H1 (cell line): ENCODE data around the gene RAMP2. TPM values are rescaled to one million over a fixed set of nuclear protein-coding genes. Genes with fewer than 3 reads are reported as not detected.

Experiments
- CTCF ChIA-PET: fragments of 300-600 bp; sonication (Branson Sonifier 250); formaldehyde crosslinking; loops from one replicate; lab custom pipeline; 2021; ENCODE audit not compliant: partially characterized antibody; lab: Charles Lee
- POLR2A ChIA-PET: fragments of 300-600 bp; sonication (Branson Sonifier 250); formaldehyde crosslinking; loops from one replicate; lab custom pipeline; 2021; ENCODE audit warnings: inconsistent platforms; ENCODE audit not compliant: partially characterized antibody; lab: Charles Lee
- DNase-seq, 2 experiments: peaks; one replicate each; pipeline versions ENCODE4 v3.0.0 to v3.0.0-alpha.2; 2010 to 2022; ENCODE audit warnings: low spot score in 2 of 2, low read depth in 1 of 2, mixed read lengths in 1 of 2
- FAIRE-seq: peaks from 2 replicates; lab custom pipeline; 2011; peaks lifted over from hg19 to GRCh38; lab: Jason Lieb, UNC
- H2AFZ ChIP-seq: 2 replicates; pipeline ENCODE4 v1.8.1; 2012; ENCODE audit warnings: low read length, inconsistent platforms
- H2AK5ac ChIP-seq: 2 replicates; pipeline ENCODE4 v1.6.1; 2013; ENCODE audit warnings: low read depth, low read length
- H2BK120ac ChIP-seq: replicated peaks from 2 replicates; pipeline ENCODE3; 2013; ENCODE audit warnings: low read depth, low read length, inconsistent platforms
- H2BK12ac ChIP-seq: 2 replicates; pipeline ENCODE4 v1.6.1; 2013; ENCODE audit warnings: low read depth, low read length
- H2BK15ac ChIP-seq: 2 replicates; pipeline ENCODE4 v1.6.1; 2013; ENCODE audit warnings: low read length
- H2BK20ac ChIP-seq: 2 replicates; pipeline ENCODE4 v1.6.1; 2013; ENCODE audit warnings: low read length
- H2BK5ac ChIP-seq: 2 replicates; pipeline ENCODE4 v1.6.1; 2013; ENCODE audit warnings: low read depth, low read length
- H3K14ac ChIP-seq: 2 replicates; pipeline ENCODE4 v1.6.1; 2013; ENCODE audit warnings: inconsistent platforms; ENCODE audit not compliant: insufficient read length
- H3K18ac ChIP-seq: 2 replicates; pipeline ENCODE4 v1.6.1; 2013; ENCODE audit warnings: low read length; ENCODE audit errors: extremely low read depth
- H3K23ac ChIP-seq: 2 replicates; pipeline ENCODE4 v1.6.1; 2013; ENCODE audit warnings: inconsistent platforms; ENCODE audit not compliant: insufficient read length
- H3K23me2 ChIP-seq: 2 replicates; pipeline ENCODE4 v1.6.1; 2013; ENCODE audit warnings: low read depth, low read length
- H3K27ac ChIP-seq: 2 replicates; pipeline ENCODE4 v1.6.1; 2011; ENCODE audit warnings: low read depth, low read length, inconsistent platforms
- H3K27me3 ChIP-seq, 4 experiments: replicated peaks in 1 of 4; 1 replicate in 1 of 4; 2 replicates in 3 of 4; pipeline versions ENCODE4 v1.6.1 to v1.8.1; 2011 to 2013; ENCODE audit warnings: low read length in 3 of 4, mild to moderate bottlenecking in 3 of 4, inconsistent platforms in 2 of 4, mixed read lengths in 2 of 4, moderate library complexity in 1 of 4; ENCODE audit not compliant: control insufficient read depth in 3 of 4, insufficient read depth in 3 of 4; ENCODE audit errors: extremely low read depth in 1 of 4
- H3K36me3 ChIP-seq, 4 experiments: 2 replicates each; pipeline versions ENCODE4 v1.6.1 to v1.8.1; 2011 to 2013; ENCODE audit warnings: mild to moderate bottlenecking in 4 of 4, low read length in 3 of 4, moderate library complexity in 2 of 4, control low read depth in 1 of 4, inconsistent platforms in 1 of 4; ENCODE audit not compliant: insufficient read depth in 4 of 4, control insufficient read depth in 2 of 4
- H3K4ac ChIP-seq: replicated peaks from 2 replicates; pipeline ENCODE3; 2013; ENCODE audit warnings: low read length, low read depth, mixed read lengths, inconsistent platforms; ENCODE audit not compliant: insufficient read length
- H3K4me1 ChIP-seq, 4 experiments: replicated peaks in 1 of 4; 1 replicate in 1 of 4; 2 replicates in 3 of 4; pipeline versions ENCODE4 v1.6.1 to v1.8.1; 2011 to 2013; ENCODE audit warnings: low read length in 3 of 4, inconsistent platforms in 2 of 4, mixed read lengths in 1 of 4; ENCODE audit not compliant: insufficient read depth in 4 of 4, control insufficient read depth in 3 of 4
- H3K4me2 ChIP-seq, 2 experiments: 2 replicates each; pipeline versions ENCODE4 v1.6.1 to v1.8.1; 2011 to 2013; ENCODE audit warnings: low read depth in 2 of 2, low read length in 2 of 2, control low read depth in 1 of 2, inconsistent platforms in 1 of 2, mild to moderate bottlenecking in 1 of 2; ENCODE audit not compliant: insufficient read depth in 1 of 2
- H3K4me3 ChIP-seq, 4 experiments: fragments of 200-600, 300-600 bp in 1 of 4; sonication (generic), shearing (Covaris generic), sonication (Bioruptor Twin) in 1 of 4; 2 replicates each; pipeline versions ENCODE4 v1.5.1 to v1.8.1; 2011 to 2016; ENCODE audit warnings: low read length in 4 of 4, low read depth in 3 of 4, control low read depth in 2 of 4, inconsistent platforms in 2 of 4, mild to moderate bottlenecking in 2 of 4, mixed read lengths in 1 of 4, moderate library complexity in 1 of 4; ENCODE audit not compliant: insufficient read depth in 2 of 4; ENCODE audit errors: extremely low read depth in 1 of 4
- H3K56ac ChIP-seq: replicated peaks from 2 replicates; pipeline ENCODE3; 2013; ENCODE audit warnings: low read depth, mild to moderate bottlenecking, mixed read lengths, low read length, inconsistent platforms; ENCODE audit not compliant: insufficient read length
- H3K79me1 ChIP-seq: 2 replicates; pipeline ENCODE4 v1.6.1; 2013; ENCODE audit warnings: low read depth, low read length, control low read depth
- H3K79me2 ChIP-seq, 2 experiments: 2 replicates each; pipeline versions ENCODE4 v1.6.1 to v1.8.1; 2012 to 2013; ENCODE audit warnings: low read length in 2 of 2, mild to moderate bottlenecking in 2 of 2, inconsistent platforms in 1 of 2; ENCODE audit not compliant: insufficient read depth in 2 of 2, control insufficient read depth in 1 of 2
- H3K9ac ChIP-seq, 4 experiments: replicated peaks in 1 of 4; 1 replicate in 1 of 4; 2 replicates in 3 of 4; pipeline versions ENCODE4 v1.6.1 to v1.8.1; 2011 to 2013; ENCODE audit warnings: low read depth in 3 of 4, low read length in 3 of 4, control low read depth in 2 of 4, mild to moderate bottlenecking in 2 of 4, moderate library complexity in 2 of 4, inconsistent platforms in 1 of 4; ENCODE audit errors: extremely low read depth in 1 of 4
- H3K9me3 ChIP-seq, 2 experiments: 2 replicates each; pipeline versions ENCODE4 v1.6.1 to v1.8.1; 2012 to 2013; ENCODE audit warnings: mild to moderate bottlenecking in 2 of 2, moderate library complexity in 2 of 2, control low read depth in 1 of 2, inconsistent platforms in 1 of 2, low read depth in 1 of 2, low read length in 1 of 2, mixed read lengths in 1 of 2; ENCODE audit not compliant: insufficient read depth in 2 of 2
- H4K20me1 ChIP-seq, 2 experiments: replicated peaks in 1 of 2; 2 replicates each; pipeline versions ENCODE3 to v1.8.1; 2011 to 2013; ENCODE audit warnings: inconsistent platforms in 2 of 2, low read length in 2 of 2, mild to moderate bottlenecking in 1 of 2; ENCODE audit not compliant: insufficient read depth in 2 of 2, control insufficient read depth in 1 of 2
- H4K5ac ChIP-seq: 2 replicates; pipeline ENCODE4 v1.6.1; 2013; ENCODE audit warnings: low read length, low read depth, mixed read lengths, inconsistent platforms; ENCODE audit not compliant: insufficient read length
- H4K8ac ChIP-seq: 2 replicates; pipeline ENCODE4 v1.8.0; 2013; ENCODE audit warnings: mild to moderate bottlenecking, moderate library complexity, low read length, inconsistent platforms; ENCODE audit not compliant: insufficient read depth; ENCODE audit errors: extremely low read depth
- H4K91ac ChIP-seq: replicated peaks from 2 replicates; pipeline ENCODE3; 2013; ENCODE audit warnings: low read length, mixed read lengths, inconsistent platforms; ENCODE audit not compliant: insufficient read length
- EGR1 ChIP-seq: IDR thresholded peaks from 2 replicates; pipeline ENCODE4 v1.6.1; 2011; ENCODE audit warnings: low read depth, low read length, borderline replicate concordance
- HDAC6 ChIP-seq: IDR thresholded peaks from one replicate; pipeline ENCODE4 v1.7.1; 2012; ENCODE audit warnings: low read depth, mild to moderate bottlenecking, inconsistent platforms, low read length, moderate library complexity
- PHF8 ChIP-seq: fragments of 200-600 bp; sonication (generic); conservative IDR thresholded peaks from 2 replicates; pipeline ENCODE4 v1.7.1; 2012; ENCODE audit warnings: low read depth, mild to moderate bottlenecking, inconsistent platforms, low read length, moderate library complexity
- RBBP5 ChIP-seq: IDR thresholded peaks from 2 replicates; pipeline ENCODE4 v1.7.1; 2012; ENCODE audit warnings: low read depth, mild to moderate bottlenecking, inconsistent platforms, low read length, moderate library complexity, borderline replicate concordance
- SP4 ChIP-seq: IDR thresholded peaks from 2 replicates; pipeline ENCODE4 v1.6.1; 2012; ENCODE audit warnings: low read length, inconsistent platforms
- SUZ12 ChIP-seq: fragments of 200-600 bp; sonication (generic); IDR thresholded peaks from 2 replicates; pipeline ENCODE4 v1.6.1; 2012; ENCODE audit warnings: mild to moderate bottlenecking, inconsistent platforms, low read length, moderate library complexity, mixed read lengths
- TCF12 ChIP-seq: IDR thresholded peaks from 2 replicates; pipeline ENCODE4 v1.6.1; 2011; ENCODE audit warnings: low read depth, mild to moderate bottlenecking, low read length
- WGBS, 2 experiments: shearing (Covaris generic) in 1 of 2; methylation state at CpG; one replicate each; pipeline versions ENCODE4 v1.1.6 to v1.1.7; 2013 to 2015; ENCODE audit warnings: low lambda C conversion rate in 2 of 2, mixed read lengths in 2 of 2, inconsistent platforms in 1 of 2, low coverage in 1 of 2, missing lambda C conversion rate in 1 of 2; ENCODE audit not compliant: insufficient replicate concordance in 2 of 2, insufficient coverage in 1 of 2, insufficient read length in 1 of 2; ENCODE audit errors: extremely low coverage in 1 of 2, missing lambda C conversion rate in 1 of 2; 5-methylcytosine and 5-hydroxymethylcytosine counted together
- polyA plus RNA-seq, 7 experiments: library from polyadenylated mRNA; depleted of rRNA in 3 of 7; stranded (reverse) in 5 of 7; unstranded in 2 of 7; fragments of >200 nt in 5 of 7; fragments of 200-250 nt in 2 of 7; gene quantifications; 1 replicate in 5 of 7; 2 replicates in 1 of 7; 4 replicates in 1 of 7; pipeline versions ENCODE4 v1.2.1 to v1.2.3, GENCODE V29; 2011 to 2013; ENCODE audit warnings: missing spikeins in 2 of 7, mixed read lengths in 2 of 7
- total RNA-seq: library from RNA; stranded (reverse); fragmentation: NEBNext Ultra II Directional; extraction: Animal tissue kit (Norgen Biotek cat#: 25700); gene quantifications from 2 replicates; pipeline ENCODE4 v1.2.1, GENCODE V29; 2021

The RAMP2 gene
- total and polyA plus RNA-seq, 2 of the 8 experiments (the other 6 are each of a cell fraction or from before 2014, with no cell fraction given) = 13.4 to 41.7 TPM

GRCh38 chr17:42759982-42760651 lies 910 bp upstream of the RAMP2 start:
- Histone ChIP-seq H3K23me2 (peaks cover 12% of the 10 kb centered on the region; the same call in 1 of the 2 replicates), H2BK12ac (no peak overlapping the region), H2BK15ac (no peak overlapping the region; the same call in 1 of the 2 replicates), H3K79me2 (no peaks in the 10 kb centered on the region), H2AK5ac (no peak overlapping the region), H3K36me3 (no peaks in the 10 kb centered on the region), H3K23ac (no peak overlapping the region), H3K4ac (no peak overlapping the region), H3K79me1 (no peaks in the 10 kb centered on the region), H3K14ac (no peak overlapping the region), H3K9me3 (no peaks in the 10 kb centered on the region), H2BK5ac (no peak overlapping the region), H3K18ac (no peak overlapping the region), H4K8ac (no peak overlapping the region), H3K9ac (0 out of 7 replicates have a peak overlapping the region, but pooled peaks of 1 of the 4 experiments have one; percentile 25), H2AFZ (peak overlapping the region; percentile 90), H2BK20ac (no peak overlapping the region), H4K5ac (no peak overlapping the region), H3K4me3 (peak overlapping the region; percentile 42 to 86 (median 60)), H2BK120ac (no peak overlapping the region), H3K27ac (no peak overlapping the region), H3K4me2 (peak overlapping the region; percentile 79 to 83), H4K20me1 (no peaks in the 10 kb centered on the region), H3K4me1 (peaks cover 5 to 17% (median 9%) of the 10 kb centered on the region in 4 experiments), H4K91ac (no peak overlapping the region), H3K56ac (no peak overlapping the region), H3K27me3 (peaks cover 12 to 28% (median 24%) of the 10 kb centered on the region in 4 experiments)
- DNase-seq (no peak), FAIRE-seq (no peak)
- POLR2A ChIA-PET = interaction anchor here (0.7 to 4.3 kb wide), 12 partner anchors 10 to 151 kb away, joined by 3 to 46 read pairs (median 5); partner anchors contain the start of genes BECN1, PSME3, RETREG3 and TUBG1
- 62% methylated on average over 11 of the region's 11 CpGs; no CpG with 5 or more reads in 1 of the 2 experiments for WGBS, 2 experiments
- CTCF ChIA-PET = interaction anchor here (0.6 to 5.9 kb wide), 10 partner anchors 9 to 81 kb away, joined by 3 to 81 read pairs (median 4); partner anchors contain the start of genes BECN1, VPS25 and WNK4
- TF ChIP-seq EGR1 (no peak), TCF12 (no peak), SUZ12 (peak; percentile 36; the same call in 1 of the 2 replicates), SP4 (no peak), PHF8 (no peak), RBBP5 (0 out of 2 replicates have a peak, but pooled peaks have one; percentile 15), HDAC6 (no peak)
